Activated CD4-positive, alpha-beta T cell treated with anti-CD3 and anti-CD28 coated beads for 4 hours (primary cell): ENCODE results near the gene PALB2.
"Not testable (repeated sequence)": the region's sequence is repeated elsewhere in the genome, so short reads cannot be mapped to it uniquely, and the experiment has no call there.

ENCODE experiments used
- DNase-seq, 2 donors: peaks; one replicate each; pipeline ENCODE4 v3.0.0-alpha.2; 2020

PALB2 gene

GRCh38 chr16:23642246-23642774 is 1.2 kb upstream of the PALB2 start:
- DNase-seq = no peak

GRCh38 chr16:23640615-23640930 is 537 bp downstream of the PALB2 start:
- peak; percentile 19 to 21 for DNase-seq

GRCh38 chr16:23635958-23636357 is 5.2 kb downstream of the PALB2 start:
- DNase-seq = no peak

- DNase-seq = no peak
Observed at GRCh38 chr16:23634461-23635036, 6.6 kb downstream of the PALB2 start.

- DNase-seq = not testable (repeated sequence)
Observed at GRCh38 chr16:23631874-23632273, 9.2 kb downstream of the PALB2 start.

GRCh38 chr16:23629516-23629915 is 11.6 kb downstream of the PALB2 start:
- no peak for DNase-seq

- DNase-seq = no peak
Observed at GRCh38 chr16:23624092-23624491, 17.0 kb downstream of the PALB2 start.

- no peak for DNase-seq
Observed at GRCh38 chr16:23615805-23616204, 25.3 kb downstream of the PALB2 start.

GRCh38 chr16:23611936-23612335 is 29.2 kb downstream of the PALB2 start:
- no peak for DNase-seq

- not testable (repeated sequence) for DNase-seq
Observed at GRCh38 chr16:23610905-23611304, 30.2 kb downstream of the PALB2 start.

GRCh38 chr16:23609929-23610328 is 31.2 kb downstream of the PALB2 start:
- DNase-seq = no peak

GRCh38 chr16:23608194-23608593 is 32.9 kb downstream of the PALB2 start:
- no peak for DNase-seq

- DNase-seq = no peak
Observed at GRCh38 chr16:23607726-23608125, 33.4 kb downstream of the PALB2 start.

- peak in 1 of 2 donors; percentile 15 for DNase-seq
Observed at GRCh38 chr16:23597003-23597756, 43.9 kb downstream of the PALB2 start.

GRCh38 chr16:23595951-23596720 is 45.0 kb downstream of the PALB2 start, which contains the start of gene NDUFAB1:
Gene NDUFAB1, minus strand, starts transcription at chr16:23596316. Its CDS starts 26 bp downstream, at chr16:23596290.
- peak; percentile 86 to 90 for DNase-seq

- DNase-seq = no peak
Observed at GRCh38 chr16:23595246-23595950, 45.7 kb downstream of the PALB2 start.

GRCh38 chr16:23594186-23594585 is 46.9 kb downstream of the PALB2 start:
- no peak for DNase-seq

- no peak for DNase-seq
Observed at GRCh38 chr16:23590181-23590580, 50.9 kb downstream of the PALB2 start.

GRCh38 chr16:23587726-23588125 is 53.4 kb downstream of the PALB2 start:
- no peak for DNase-seq

- no peak for DNase-seq
Observed at GRCh38 chr16:23584186-23585076, 56.7 kb downstream of the PALB2 start.

GRCh38 chr16:23583271-23583670 is 57.8 kb downstream of the PALB2 start:
- not testable (repeated sequence) for DNase-seq

GRCh38 chr16:23581764-23582163 is 59.3 kb downstream of the PALB2 start:
- no peak for DNase-seq
